DMS 273 treated with DMSO at 0.1 percent for 48 hours (cell line): ENCODE measurements around the gene LRRC31.
A peak's percentile ranks its signal among the peaks of the same experiment; 100 is the strongest.

Experiments
- DNase-seq: peaks from one replicate; lab custom pipeline; 2025; lab: John Stamatoyannopoulos, UW

Gene LRRC31

GRCh38 chr3:169813278-169813677 is 56.5 kb downstream of the LRRC31 start:
- no peak for DNase-seq

GRCh38 chr3:169812332-169813235 is 57.2 kb downstream of the LRRC31 start, which contains the start of the genes LRRC34 and LRRIQ4:
Gene LRRC34 (minus strand): TSS chr3:169812904. CDS start chr3:169812548, 356 bp downstream.
Gene LRRIQ4 (plus strand): TSS chr3:169812870. CDS start chr3:169821922, 9,052 bp downstream.
- peak; percentile 81 for DNase-seq

- peak; percentile 41 for DNase-seq
Measured at GRCh38 chr3:169811631-169812331, 58.0 kb downstream of the LRRC31 start.

GRCh38 chr3:169809230-169809795 is 60.4 kb downstream of the LRRC31 start:
- DNase-seq: no peak

GRCh38 chr3:169804681-169805080 is 65.1 kb downstream of the LRRC31 start:
- no peak for DNase-seq

- DNase-seq: no peak
Measured at GRCh38 chr3:169792359-169792758, 77.4 kb downstream of the LRRC31 start.

- no peak for DNase-seq
Measured at GRCh38 chr3:169790687-169791429, 78.9 kb downstream of the LRRC31 start.

GRCh38 chr3:169790219-169790618 is 79.5 kb downstream of the LRRC31 start:
- DNase-seq: no peak
